Liver (tissue), 9 donors: ENCODE measurements around the gene RBKS. TPM values are rescaled to one million over a fixed set of nuclear protein-coding genes. Genes with fewer than 3 reads are reported as not detected.

Experiments
- DNase-seq: peaks from one replicate; pipeline ENCODE4 v3.0.0-alpha.2; 2017; ENCODE audit warnings: low spot score
- H3K27ac ChIP-seq, 2 donors: one replicate each; pipeline ENCODE4 v1.7.0; 2013; ENCODE audit warnings: inconsistent platforms in 2 of 2, low read length in 2 of 2, control low read depth in 1 of 2, low read depth in 1 of 2, mild to moderate bottlenecking in 1 of 2
- H3K27me3 ChIP-seq, 4 donors: one replicate each; pipeline versions ENCODE4 v1.6.1 to v1.7.0; 2013; ENCODE audit warnings: low read length in 3 of 4, inconsistent platforms in 1 of 4, mild to moderate bottlenecking in 1 of 4, moderate library complexity in 1 of 4; ENCODE audit not compliant: control insufficient read depth in 4 of 4, insufficient read depth in 4 of 4
- H3K36me3 ChIP-seq, 4 donors: one replicate each; pipeline versions ENCODE4 v1.6.1 to v1.7.0; 2013; ENCODE audit warnings: low read length in 3 of 4, mild to moderate bottlenecking in 3 of 4, low read depth in 1 of 4, moderate library complexity in 1 of 4; ENCODE audit not compliant: control insufficient read depth in 4 of 4, insufficient read depth in 3 of 4
- H3K4me1 ChIP-seq, 4 donors: one replicate each; pipeline versions ENCODE4 v1.6.1 to v1.7.0; 2013; ENCODE audit warnings: low read length in 3 of 4, mild to moderate bottlenecking in 3 of 4, moderate library complexity in 1 of 4; ENCODE audit not compliant: control insufficient read depth in 4 of 4, insufficient read depth in 4 of 4
- H3K4me3 ChIP-seq, 3 donors: one replicate each; pipeline versions ENCODE4 v1.6.1 to v1.7.0; 2013; ENCODE audit warnings: low read length in 3 of 3, control low read depth in 1 of 3, low read depth in 1 of 3, mild to moderate bottlenecking in 1 of 3
- H3K9ac ChIP-seq, 2 donors: one replicate each; pipeline ENCODE4 v1.7.0; 2013; ENCODE audit warnings: low read length in 2 of 2, mild to moderate bottlenecking in 2 of 2, moderate library complexity in 2 of 2, control low read depth in 1 of 2, low read depth in 1 of 2
- H3K9me3 ChIP-seq, 4 donors: one replicate each; pipeline versions ENCODE4 v1.6.1 to v1.7.0; 2013; ENCODE audit warnings: low read length in 3 of 4; ENCODE audit not compliant: control insufficient read depth in 4 of 4
- EGR1 ChIP-seq, 2 donors: IDR thresholded peaks; 2 replicates each; pipeline ENCODE4 v1.6.1; 2016 to 2018; ENCODE audit warnings: antibody characterized with exemption in 2 of 2, low read depth in 2 of 2
- FOXA1 ChIP-seq: IDR thresholded peaks from 2 replicates; pipeline ENCODE4 v1.6.1; 2016; ENCODE audit warnings: antibody characterized with exemption
- FOXA2 ChIP-seq: IDR thresholded peaks from 2 replicates; pipeline ENCODE4 v1.6.1; 2016; ENCODE audit warnings: antibody characterized with exemption
- GABPA ChIP-seq, 2 donors: IDR thresholded peaks in 1 of 2; conservative IDR thresholded peaks in 1 of 2; 2 replicates each; pipeline ENCODE4 v1.6.1; 2016; ENCODE audit warnings: antibody characterized with exemption in 2 of 2, mild to moderate bottlenecking in 1 of 2, moderate library complexity in 1 of 2
- HNF4A ChIP-seq, 2 donors: conservative IDR thresholded peaks; 2 replicates each; pipeline ENCODE4 v1.6.1; 2016; ENCODE audit warnings: antibody characterized with exemption in 2 of 2, mild to moderate bottlenecking in 2 of 2
- HNF4G ChIP-seq: IDR thresholded peaks from 2 replicates; pipeline ENCODE4 v1.6.1; 2016; ENCODE audit warnings: antibody characterized with exemption
- NR2F2 ChIP-seq: IDR thresholded peaks from 2 replicates; pipeline ENCODE4 v1.6.1; 2016; ENCODE audit warnings: antibody characterized with exemption
- RAD21 ChIP-seq, 2 donors: IDR thresholded peaks; 2 replicates each; pipeline ENCODE4 v1.6.1; 2016; ENCODE audit warnings: antibody characterized with exemption in 2 of 2, mild to moderate bottlenecking in 2 of 2
- RXRA ChIP-seq, 2 donors: IDR thresholded peaks; 2 replicates each; pipeline ENCODE4 v1.6.1; 2017 to 2018; ENCODE audit warnings: antibody characterized with exemption in 2 of 2, mild to moderate bottlenecking in 1 of 2
- SP1 ChIP-seq: IDR thresholded peaks from 2 replicates; pipeline ENCODE4 v1.6.1; 2018; ENCODE audit warnings: antibody characterized with exemption, mild to moderate bottlenecking
- TAF1 ChIP-seq: conservative IDR thresholded peaks from 2 replicates; pipeline ENCODE4 v1.6.1; 2016; ENCODE audit warnings: antibody characterized with exemption, mild to moderate bottlenecking
- YY1 ChIP-seq: IDR thresholded peaks from 2 replicates; pipeline ENCODE4 v1.6.1; 2016; ENCODE audit warnings: antibody characterized with exemption, mild to moderate bottlenecking
- WGBS: extraction: QIAGEN DNeasy Blood & Tissue Kit; methylation state at CpG from one replicate; pipeline ENCODE4 v1.1.7; 2013; 5-methylcytosine and 5-hydroxymethylcytosine counted together
- polyA plus RNA-seq, 2 donors: library from polyadenylated mRNA; stranded (reverse) in 1 of 2; unstranded in 1 of 2; fragments of 200-250 nt in 1 of 2; fragments of >200 nt in 1 of 2; fragmentation: Nextera tagmentation in 1 of 2; extraction: Ambion mirVana in 1 of 2; gene quantifications; one replicate each; pipeline versions ENCODE4 v1.2.1 to v1.2.3, GENCODE V29; 2013 to 2015
- total RNA-seq, 2 donors: library from RNA; depleted of rRNA; stranded (reverse); fragments of >200 nt; gene quantifications; one replicate each; pipeline ENCODE4 v1.2.3, GENCODE V29; 2014
- TF ChIP-seq, protein P1 (sequence below): IDR thresholded peaks from 2 replicates; pipeline ENCODE4 v1.6.1; 2016; ENCODE audit warnings: antibody characterized with exemption
- TF ChIP-seq, protein P2 (sequence below): fragments of 150-350 bp; IDR thresholded peaks from 2 replicates; pipeline ENCODE4 v1.5.1; 2017; ENCODE audit warnings: improper control_type of control experiment, low read depth, low read length; ENCODE audit not compliant: missing input control
- TF ChIP-seq, protein P3 (sequence below): IDR thresholded peaks from 2 replicates; pipeline ENCODE4 v1.6.1; 2016; ENCODE audit warnings: antibody characterized with exemption, mild to moderate bottlenecking
- donor health status: healthy.
- donor health status: healthy.
- donor health status: healthy.
- donor health status: healthy.
- donor health status: healthy.

Gene RBKS
- total and polyA plus RNA-seq, 4 donors: 6.3 to 18.8 (median 15.2) TPM

DNA sequence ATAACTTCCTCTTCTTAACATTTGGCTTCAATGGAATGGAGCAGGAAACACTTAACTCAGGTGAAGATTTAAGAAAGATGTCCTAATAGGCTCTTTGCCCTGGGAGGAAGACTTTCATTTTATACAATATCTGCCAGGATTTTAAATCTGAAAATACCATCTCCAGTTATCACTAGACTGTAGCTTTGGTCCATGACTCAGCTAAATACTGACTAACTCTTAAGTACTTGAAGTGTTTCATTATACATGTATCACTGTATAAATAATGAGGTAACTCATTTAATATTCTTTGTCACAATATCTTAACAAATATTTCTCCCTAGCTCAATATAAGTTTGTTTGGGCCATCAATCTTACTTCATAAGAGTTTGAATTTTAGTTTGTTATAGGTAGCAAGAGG is 34.7 kb downstream of the RBKS start:
- H3K4me3 ChIP-seq: no peak overlapping the region
- H3K9me3 ChIP-seq: peaks cover 0 to 4% (median 0%) of the 10 kb centered on the region in 4 donors
- no peak overlapping the region for H3K27ac ChIP-seq
- H3K4me1 ChIP-seq: peaks cover 0 to 6% (median 4%) of the 10 kb centered on the region in 4 donors
- H3K36me3 ChIP-seq: peaks cover 0 to 4% (median 0%) of the 10 kb centered on the region in 4 donors
- no peak for DNase-seq
- TF ChIP-seq YY1 (no peak), TAF1 (no peak), SP1 (no peak), FOXA2 (no peak), RXRA (IDR thresholded peaks at IDR 0.05) (no peak), HNF4G (no peak), GABPA (IDR thresholded peaks at IDR 0.05 in 1 of 2, conservative IDR thresholded peaks at IDR 0.05 in 1 of 2) (no peak), EGR1 (IDR thresholded peaks at IDR 0.05; ENCODE audit: low read depth in 2 of 2) (no peak), FOXA1 (no peak), RAD21 (IDR thresholded peaks at IDR 0.05) (no peak), NR2F2 (no peak)
- TF ChIP-seq, protein P1, sequence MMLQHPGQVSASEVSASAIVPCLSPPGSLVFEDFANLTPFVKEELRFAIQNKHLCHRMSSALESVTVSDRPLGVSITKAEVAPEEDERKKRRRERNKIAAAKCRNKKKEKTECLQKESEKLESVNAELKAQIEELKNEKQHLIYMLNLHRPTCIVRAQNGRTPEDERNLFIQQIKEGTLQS: no peak
- no peaks in the 10 kb centered on the region for H3K27me3 ChIP-seq
- no peak overlapping the region for H3K9ac ChIP-seq

DNA sequence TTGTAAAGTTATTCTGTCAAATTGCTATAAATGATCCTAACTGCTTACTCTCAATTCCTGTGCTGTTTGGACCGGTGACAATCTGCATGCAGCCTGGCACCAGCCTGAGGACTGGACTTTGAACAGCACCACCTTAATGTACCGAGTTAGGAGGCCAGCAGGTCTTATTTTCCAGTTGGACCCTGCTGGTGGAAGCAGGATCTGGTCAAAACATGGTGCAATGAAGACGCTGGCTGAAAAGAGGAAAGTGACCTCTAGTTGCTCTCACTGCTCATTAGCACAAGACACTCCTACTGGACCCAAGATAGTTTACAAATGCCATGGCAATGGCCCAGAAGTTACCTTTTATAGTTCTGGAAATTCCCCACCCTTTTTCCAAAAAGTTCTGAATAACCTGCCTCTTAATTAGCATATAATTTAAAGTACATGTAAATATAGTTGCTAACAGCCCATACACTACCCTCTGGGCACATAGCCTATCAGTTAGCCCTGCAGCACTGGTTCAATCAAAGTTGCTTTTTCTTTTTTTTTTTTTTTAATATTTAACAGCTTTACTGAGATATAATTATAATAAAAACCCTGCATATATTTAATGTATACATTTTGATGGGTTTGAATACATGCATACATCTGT is 35.8 kb downstream of the RBKS start:
- Histone ChIP-seq H3K9me3 (peaks cover 0 to 4% (median 0%) of the 10 kb centered on the region in 4 donors), H3K27ac (no peak overlapping the region), H3K36me3 (peaks cover 0 to 4% (median 0%) of the 10 kb centered on the region in 4 donors), H3K9ac (no peak overlapping the region), H3K27me3 (no peaks in the 10 kb centered on the region), H3K4me3 (no peak overlapping the region), H3K4me1 (peaks cover 0 to 6% (median 4%) of the 10 kb centered on the region in 4 donors)
- 27% methylated on average over 3 of the region's 3 CpGs for WGBS
- TF ChIP-seq, protein P2, sequence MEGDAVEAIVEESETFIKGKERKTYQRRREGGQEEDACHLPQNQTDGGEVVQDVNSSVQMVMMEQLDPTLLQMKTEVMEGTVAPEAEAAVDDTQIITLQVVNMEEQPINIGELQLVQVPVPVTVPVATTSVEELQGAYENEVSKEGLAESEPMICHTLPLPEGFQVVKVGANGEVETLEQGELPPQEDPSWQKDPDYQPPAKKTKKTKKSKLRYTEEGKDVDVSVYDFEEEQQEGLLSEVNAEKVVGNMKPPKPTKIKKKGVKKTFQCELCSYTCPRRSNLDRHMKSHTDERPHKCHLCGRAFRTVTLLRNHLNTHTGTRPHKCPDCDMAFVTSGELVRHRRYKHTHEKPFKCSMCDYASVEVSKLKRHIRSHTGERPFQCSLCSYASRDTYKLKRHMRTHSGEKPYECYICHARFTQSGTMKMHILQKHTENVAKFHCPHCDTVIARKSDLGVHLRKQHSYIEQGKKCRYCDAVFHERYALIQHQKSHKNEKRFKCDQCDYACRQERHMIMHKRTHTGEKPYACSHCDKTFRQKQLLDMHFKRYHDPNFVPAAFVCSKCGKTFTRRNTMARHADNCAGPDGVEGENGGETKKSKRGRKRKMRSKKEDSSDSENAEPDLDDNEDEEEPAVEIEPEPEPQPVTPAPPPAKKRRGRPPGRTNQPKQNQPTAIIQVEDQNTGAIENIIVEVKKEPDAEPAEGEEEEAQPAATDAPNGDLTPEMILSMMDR: no peak
- TF ChIP-seq, protein P3, sequence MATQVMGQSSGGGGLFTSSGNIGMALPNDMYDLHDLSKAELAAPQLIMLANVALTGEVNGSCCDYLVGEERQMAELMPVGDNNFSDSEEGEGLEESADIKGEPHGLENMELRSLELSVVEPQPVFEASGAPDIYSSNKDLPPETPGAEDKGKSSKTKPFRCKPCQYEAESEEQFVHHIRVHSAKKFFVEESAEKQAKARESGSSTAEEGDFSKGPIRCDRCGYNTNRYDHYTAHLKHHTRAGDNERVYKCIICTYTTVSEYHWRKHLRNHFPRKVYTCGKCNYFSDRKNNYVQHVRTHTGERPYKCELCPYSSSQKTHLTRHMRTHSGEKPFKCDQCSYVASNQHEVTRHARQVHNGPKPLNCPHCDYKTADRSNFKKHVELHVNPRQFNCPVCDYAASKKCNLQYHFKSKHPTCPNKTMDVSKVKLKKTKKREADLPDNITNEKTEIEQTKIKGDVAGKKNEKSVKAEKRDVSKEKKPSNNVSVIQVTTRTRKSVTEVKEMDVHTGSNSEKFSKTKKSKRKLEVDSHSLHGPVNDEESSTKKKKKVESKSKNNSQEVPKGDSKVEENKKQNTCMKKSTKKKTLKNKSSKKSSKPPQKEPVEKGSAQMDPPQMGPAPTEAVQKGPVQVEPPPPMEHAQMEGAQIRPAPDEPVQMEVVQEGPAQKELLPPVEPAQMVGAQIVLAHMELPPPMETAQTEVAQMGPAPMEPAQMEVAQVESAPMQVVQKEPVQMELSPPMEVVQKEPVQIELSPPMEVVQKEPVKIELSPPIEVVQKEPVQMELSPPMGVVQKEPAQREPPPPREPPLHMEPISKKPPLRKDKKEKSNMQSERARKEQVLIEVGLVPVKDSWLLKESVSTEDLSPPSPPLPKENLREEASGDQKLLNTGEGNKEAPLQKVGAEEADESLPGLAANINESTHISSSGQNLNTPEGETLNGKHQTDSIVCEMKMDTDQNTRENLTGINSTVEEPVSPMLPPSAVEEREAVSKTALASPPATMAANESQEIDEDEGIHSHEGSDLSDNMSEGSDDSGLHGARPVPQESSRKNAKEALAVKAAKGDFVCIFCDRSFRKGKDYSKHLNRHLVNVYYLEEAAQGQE: no peak
- TF ChIP-seq, protein P1: no peak
- TF ChIP-seq NR2F2 (no peak), RAD21 (IDR thresholded peaks at IDR 0.05) (peak in 1 of 2 donors; percentile 49), HNF4A (conservative IDR thresholded peaks at IDR 0.05) (peak; percentile 73 to 86), HNF4G (peak; percentile 55), RXRA (IDR thresholded peaks at IDR 0.05) (peak; percentile 13 to 20)
- DNase-seq: no peak
